NCI-H774 (cell line): ENCODE results near the gene PTPRN2.

Experiments
- DNase-seq: peaks from one replicate; lab custom pipeline; 2025; lab: John Stamatoyannopoulos, UW

PTPRN2 gene

GRCh38 chr7:157641866-157642265, 945.8 kb downstream of the PTPRN2 start:
- DNase-seq: no peak

DNA sequence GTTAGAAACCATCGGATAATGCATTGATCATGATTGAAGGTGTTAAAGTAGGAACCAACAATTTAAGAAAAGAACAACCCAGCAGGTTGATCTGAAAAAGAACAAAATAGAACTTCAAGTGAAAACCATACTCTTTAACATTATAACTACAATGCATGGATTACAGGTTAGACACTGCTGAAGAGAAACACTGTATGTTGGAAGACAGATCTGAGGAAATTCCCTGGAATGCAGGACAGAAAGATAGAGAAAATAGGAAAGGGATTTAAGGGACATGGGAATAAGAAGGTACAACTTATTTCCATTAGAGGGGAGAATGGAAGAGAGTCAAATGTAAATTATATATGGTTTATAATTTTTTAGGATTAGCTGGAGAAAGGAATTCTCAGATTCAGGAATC, 947.5 kb downstream of the PTPRN2 start:
- no peak for DNase-seq

DNA sequence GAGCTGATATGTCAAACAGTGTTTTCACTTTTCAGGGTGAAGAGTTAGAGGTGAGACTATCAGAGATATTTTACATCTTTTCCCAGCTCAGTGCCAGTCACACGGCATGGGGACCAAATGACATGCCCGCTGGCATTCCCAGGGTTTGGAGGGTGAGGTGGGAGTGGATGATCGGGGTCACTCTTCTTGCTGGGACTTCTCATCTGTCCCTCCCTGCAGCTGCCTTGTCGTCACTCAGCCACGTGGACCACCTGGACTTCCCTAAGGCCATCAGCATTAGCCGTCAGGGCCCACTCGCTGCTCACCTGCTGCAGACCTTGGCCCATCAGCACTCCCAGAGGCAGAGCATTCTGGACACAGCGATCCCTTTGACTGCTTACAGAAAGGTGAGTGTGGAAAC, 949.1 kb downstream of the PTPRN2 start:
- DNase-seq: no peak

- no peak for DNase-seq
Observed at GRCh38 chr7:157637216-157637949, 950.2 kb downstream of the PTPRN2 start.

DNA sequence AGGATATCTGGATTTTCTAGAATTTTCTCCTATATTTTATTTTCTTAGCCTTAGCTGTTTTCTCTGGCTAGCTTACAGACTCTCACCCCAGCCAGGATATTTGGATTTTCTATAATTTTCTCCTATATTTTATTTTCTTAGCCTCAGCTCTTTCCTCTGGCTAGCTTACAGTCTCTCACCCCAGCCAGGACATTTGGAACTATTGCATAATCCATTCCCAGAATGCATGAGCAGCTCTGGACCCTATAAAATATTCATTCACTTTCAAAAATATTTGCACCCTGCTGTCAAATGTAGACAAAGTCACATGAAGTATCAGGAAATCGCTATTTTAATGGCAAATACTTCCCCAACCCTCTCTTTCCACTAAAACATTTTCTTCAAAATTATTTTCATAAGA, 952.0 kb downstream of the PTPRN2 start:
- no peak for DNase-seq

- DNase-seq: no peak
Observed at GRCh38 chr7:157635148-157635500, 952.5 kb downstream of the PTPRN2 start.

DNA sequence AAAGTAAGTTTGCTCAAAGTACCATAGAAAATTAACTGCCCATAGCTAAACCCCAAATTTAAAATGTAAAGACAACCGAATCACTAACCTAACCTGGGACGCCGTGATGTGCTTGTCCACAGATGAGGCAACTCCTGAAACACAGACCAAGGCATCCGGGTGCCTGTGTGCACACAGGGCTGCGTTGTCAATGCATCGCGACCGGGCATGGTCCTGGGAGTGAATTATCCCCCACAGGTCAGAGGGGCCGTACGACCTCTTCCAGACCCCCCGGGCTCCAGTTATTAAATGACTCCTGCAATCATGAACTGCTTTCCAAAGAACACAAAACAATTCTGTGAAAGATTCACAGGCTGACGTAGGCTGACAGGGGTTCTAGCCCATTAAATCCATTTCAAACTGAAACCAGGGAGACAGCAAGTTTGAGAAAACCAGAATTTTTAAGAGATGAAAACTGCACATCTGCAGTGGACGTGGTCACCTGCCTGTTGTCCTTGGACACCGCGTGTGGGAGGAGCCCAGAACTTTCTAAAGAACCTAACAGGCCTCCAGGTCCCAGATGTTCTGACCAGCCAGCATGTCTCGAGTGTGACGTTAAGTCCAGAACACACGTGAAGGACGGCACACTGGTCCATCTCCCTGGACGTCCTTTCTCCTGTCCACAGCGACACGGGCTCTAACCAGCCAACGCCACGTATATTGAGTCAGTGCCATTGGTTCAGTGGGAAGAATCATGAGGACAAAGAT, 953.0 kb downstream of the PTPRN2 start:
- DNase-seq: no peak

- no peak for DNase-seq
Observed at GRCh38 chr7:157633465-157634185, 954.0 kb downstream of the PTPRN2 start.

DNA sequence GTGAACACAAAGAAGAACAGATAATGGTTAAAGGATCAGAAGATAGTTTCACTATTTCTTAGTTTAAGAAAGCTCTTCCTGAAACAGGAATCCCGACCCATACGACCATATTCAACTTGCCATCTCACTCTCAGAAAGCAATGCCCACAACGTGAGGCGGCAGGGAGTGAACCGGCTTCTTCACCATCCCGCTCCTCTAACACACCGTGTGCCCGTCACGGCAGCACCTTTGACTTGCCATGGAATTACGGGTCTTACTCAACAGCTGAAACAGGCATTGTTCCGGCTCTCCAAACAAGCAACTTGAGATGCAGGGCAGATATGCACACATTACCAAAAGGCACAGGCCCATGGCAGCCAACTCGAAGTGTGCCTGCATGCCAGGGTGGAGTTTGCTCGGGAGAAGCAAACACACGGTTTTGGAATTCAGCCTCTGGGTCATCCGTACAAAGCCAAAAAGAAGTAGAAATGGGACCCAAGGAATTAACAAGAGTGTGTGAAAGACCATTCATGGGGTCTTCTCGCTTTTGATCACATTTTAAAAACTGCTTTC, 957.2 kb downstream of the PTPRN2 start:
- no peak for DNase-seq

GRCh38 chr7:157628456-157628855, 959.2 kb downstream of the PTPRN2 start:
- no peak for DNase-seq

GRCh38 chr7:157627646-157628045, 960.0 kb downstream of the PTPRN2 start:
- no peak for DNase-seq

- DNase-seq: no peak
Observed at GRCh38 chr7:157627033-157627432, 960.6 kb downstream of the PTPRN2 start.

DNA sequence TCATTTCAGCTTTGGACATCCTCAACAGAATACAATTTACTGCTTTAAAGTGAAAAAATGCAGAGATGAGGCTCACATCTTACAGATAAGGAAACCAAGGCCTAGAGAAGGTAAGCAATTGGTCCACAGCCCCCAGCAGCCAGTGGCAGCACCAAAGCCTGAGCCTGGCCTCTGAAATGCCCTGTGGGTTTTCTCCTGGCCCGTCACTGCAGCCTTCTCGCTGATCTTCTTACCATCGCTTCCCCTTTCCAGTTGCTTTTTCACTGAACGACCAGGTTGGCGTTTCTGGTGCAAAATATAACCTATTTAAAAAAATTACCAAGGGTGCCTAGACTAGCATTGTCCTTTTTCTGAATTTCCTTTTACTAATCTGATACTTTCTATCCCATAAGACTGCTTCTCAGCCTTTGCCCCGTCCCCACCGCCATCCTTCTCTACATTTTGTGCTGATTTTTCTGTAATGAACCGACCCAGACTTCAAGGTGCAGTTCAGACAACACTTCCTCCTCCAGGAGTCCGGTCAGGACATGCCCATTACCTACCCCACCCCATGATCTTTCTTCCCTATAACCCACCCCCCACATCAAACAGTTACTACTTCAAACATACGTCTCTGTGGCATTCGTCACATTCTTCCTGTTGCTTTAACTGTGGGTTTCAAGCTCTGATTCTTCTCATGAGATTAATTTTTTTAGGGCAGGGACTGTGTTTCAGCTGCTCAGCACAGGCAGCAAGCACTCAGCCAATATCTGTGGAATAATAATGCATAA, 961.5 kb downstream of the PTPRN2 start:
- no peak for DNase-seq

DNA sequence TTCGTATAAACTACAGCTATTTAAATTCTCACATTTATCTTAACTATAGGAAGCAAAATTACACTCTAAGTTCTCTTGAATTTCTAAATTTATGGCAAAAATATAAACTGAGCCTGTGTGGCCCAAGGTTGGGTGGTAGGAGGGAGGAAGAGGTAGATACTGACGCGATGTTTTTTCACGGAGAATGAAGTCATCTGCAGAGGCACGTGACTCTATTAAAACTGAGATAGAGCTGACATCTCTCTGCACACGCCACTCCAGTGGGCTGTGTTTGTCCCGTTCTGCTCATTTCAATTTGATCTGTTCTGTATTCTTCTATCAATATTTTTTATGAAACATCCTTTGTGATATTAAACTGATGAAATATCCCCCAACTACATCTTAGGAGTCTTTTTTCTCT, 964.1 kb downstream of the PTPRN2 start:
- no peak for DNase-seq

GRCh38 chr7:157622408-157623205, 965.0 kb downstream of the PTPRN2 start:
- DNase-seq: no peak

DNA sequence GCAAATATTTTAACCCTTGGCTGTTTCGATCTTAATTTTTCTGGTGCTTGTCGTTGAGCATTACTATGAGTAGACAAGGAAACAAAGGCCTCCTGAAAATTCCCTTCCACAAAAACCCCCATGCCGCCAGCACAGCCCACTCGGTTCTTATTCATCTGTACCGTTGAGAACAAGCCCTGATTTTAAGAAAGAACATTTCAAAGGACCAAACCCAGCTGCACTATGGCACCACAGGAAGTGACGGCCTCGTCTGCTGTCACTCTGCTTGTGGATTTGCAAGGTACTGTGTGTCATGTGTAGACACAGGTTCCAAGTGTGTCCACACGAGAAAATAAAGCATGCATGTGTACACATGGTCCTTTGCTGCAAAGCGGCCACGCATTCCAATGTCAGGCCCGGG, 965.6 kb downstream of the PTPRN2 start:
- DNase-seq: no peak

GRCh38 chr7:157621131-157621681, 966.4 kb downstream of the PTPRN2 start:
- no peak for DNase-seq

DNA sequence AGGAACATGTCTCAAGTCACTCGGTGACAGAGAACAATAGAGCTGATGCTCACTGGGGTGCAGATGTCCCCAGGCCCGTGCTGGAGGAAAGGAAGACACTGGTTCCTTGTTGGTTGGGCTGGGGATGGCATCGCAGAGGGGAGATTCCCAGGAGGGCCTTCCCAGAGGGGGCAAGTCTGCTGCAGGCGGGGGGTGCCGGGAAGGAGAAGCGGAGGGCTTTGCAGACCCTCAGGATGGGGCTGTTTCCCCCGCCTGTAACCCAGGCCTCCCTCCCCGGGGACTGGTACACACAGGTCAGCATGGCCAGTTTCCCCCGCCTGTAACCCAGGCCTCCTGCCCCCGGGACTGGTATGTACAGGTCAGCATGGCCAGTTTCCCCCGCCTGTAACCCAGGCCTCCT, 967.0 kb downstream of the PTPRN2 start:
- DNase-seq: no peak

- no peak for DNase-seq
Observed at GRCh38 chr7:157619753-157620525, 967.7 kb downstream of the PTPRN2 start.
